ENCODE data around the gene TLX1. TPM values are rescaled to one million over a fixed set of nuclear protein-coding genes. Genes with fewer than 3 reads are reported as not detected.

The TLX1 gene
- polyA plus RNA-seq, 2 of the 4 experiments (the other 2 are of a cell fraction), result 0.06 TPM; not detected in 1

DNA sequence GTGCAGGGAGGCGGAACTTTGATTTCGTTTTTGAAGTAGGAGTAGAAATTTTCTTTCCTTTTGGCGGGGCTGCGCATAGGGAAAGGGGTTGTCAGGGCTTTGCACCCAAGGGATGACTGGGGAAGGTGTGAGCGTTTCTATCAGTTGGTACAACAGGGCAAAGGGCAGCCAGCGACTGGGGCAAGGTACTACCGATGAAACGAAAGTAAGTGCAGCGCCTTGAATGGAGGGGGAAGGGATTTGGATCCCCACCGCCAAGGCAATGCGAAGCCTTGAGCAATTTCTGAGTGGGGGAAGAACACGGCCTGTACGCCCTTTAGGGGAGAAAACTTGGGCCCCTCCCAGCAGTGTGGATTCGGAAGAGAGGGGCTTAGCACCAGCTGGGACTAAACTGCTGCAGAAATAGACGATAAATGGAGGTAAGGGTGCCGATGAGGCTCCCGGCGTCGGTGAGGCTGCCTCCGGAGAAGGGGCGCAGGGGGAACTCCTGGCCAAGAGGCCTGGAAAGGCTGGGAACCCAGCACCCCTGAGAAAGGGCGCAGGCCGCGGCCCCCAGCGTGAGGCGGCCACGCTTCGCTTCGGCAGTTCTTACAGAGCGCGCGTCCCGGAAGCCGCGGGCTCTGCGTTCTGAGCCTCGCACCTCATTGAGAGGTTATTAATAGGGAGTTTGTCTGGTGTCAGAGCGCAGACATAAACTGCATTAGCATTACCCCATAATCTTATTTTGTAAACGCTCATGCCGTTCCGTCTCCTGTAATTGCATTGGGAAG lies 10.0 kb upstream of the TLX1 start:
- DNase-seq (ENCODE audit: low read depth in 1 of 2, low spot score in 1 of 2) (no peak), FAIRE-seq (no peak), ATAC-seq (no peak)
- 76% methylated on average over 41 of the region's 41 CpGs for WGBS (ENCODE audit: missing lambda C conversion rate)
- Histone ChIP-seq H3K4me1 (no peaks in the 10 kb centered on the region), H3K4me3 (no peak overlapping the region), H3K9me3 (no peaks in the 10 kb centered on the region), H3K27ac (no peak overlapping the region), H3K4me2 (no peak overlapping the region)
- TF ChIP-seq ZNF302 (CRISPR knock-in tag; IDR thresholded peaks at IDR 0.05) (no peak), CBX2 (IDR thresholded peaks at IDR 0.05; ENCODE audit: borderline replicate concordance, low read depth) (no peak), RNF2 (IDR thresholded peaks at IDR 0.05; ENCODE audit: borderline replicate concordance, low read depth) (no peak), RCOR1 (IDR thresholded peaks at IDR 0.05; ENCODE audit: low read depth, low read length) (no peak), KDM1A (IDR thresholded peaks at IDR 0.05; ENCODE audit: low read depth) (no peak), POLR2AphosphoS2 (conservative IDR thresholded peaks at IDR 0.05; ENCODE audit: low read length) (no peak), TFCP2L1 (CRISPR knock-in tag; IDR thresholded peaks at IDR 0.05) (no peak), HEYL (CRISPR knock-in tag; IDR thresholded peaks at IDR 0.05) (no peak), ZFP36 (IDR thresholded peaks at IDR 0.05; ENCODE audit: borderline replicate concordance, partially characterized antibody) (no peak), MAZ (IDR thresholded peaks at IDR 0.05; ENCODE audit: borderline replicate concordance, low read depth, low read length) (no peak), EP300 (IDR thresholded peaks at IDR 0.05) (no peak), FOSB (CRISPR knock-in tag; IDR thresholded peaks at IDR 0.05) (no peak)
- TF ChIP-seq, protein P1, sequence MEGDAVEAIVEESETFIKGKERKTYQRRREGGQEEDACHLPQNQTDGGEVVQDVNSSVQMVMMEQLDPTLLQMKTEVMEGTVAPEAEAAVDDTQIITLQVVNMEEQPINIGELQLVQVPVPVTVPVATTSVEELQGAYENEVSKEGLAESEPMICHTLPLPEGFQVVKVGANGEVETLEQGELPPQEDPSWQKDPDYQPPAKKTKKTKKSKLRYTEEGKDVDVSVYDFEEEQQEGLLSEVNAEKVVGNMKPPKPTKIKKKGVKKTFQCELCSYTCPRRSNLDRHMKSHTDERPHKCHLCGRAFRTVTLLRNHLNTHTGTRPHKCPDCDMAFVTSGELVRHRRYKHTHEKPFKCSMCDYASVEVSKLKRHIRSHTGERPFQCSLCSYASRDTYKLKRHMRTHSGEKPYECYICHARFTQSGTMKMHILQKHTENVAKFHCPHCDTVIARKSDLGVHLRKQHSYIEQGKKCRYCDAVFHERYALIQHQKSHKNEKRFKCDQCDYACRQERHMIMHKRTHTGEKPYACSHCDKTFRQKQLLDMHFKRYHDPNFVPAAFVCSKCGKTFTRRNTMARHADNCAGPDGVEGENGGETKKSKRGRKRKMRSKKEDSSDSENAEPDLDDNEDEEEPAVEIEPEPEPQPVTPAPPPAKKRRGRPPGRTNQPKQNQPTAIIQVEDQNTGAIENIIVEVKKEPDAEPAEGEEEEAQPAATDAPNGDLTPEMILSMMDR (IDR thresholded peaks at IDR 0.05), result no peak
- ChIA-PET CTCF (interaction anchor here (2.1 kb wide), 1 partner anchor 21 kb away, joined by 6 read pairs; no protein-coding TSS in a partner anchor), POLR2A (no interaction called here)

DNA sequence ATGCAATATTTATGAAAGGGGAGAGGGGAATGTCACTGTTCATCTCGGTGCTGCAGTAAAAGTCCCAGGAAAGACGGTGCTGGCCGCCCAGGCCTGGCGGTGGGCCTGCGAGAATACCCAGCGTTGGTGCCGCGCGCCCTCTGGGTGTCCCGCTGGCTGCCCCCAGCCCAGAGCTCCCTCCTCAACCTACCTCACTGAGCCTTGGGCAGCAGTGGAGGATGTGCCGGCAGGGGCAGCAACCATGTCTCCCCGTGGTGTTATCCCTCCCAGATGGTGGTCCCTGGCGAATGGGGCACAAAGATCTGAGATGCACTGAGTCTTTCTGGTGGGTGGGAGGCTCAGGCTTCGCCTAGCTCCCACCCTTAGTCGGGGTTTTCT lies 9.5 kb upstream of the TLX1 start:
- Histone ChIP-seq H3K4me3 (no peak overlapping the region), H3K4me2 (no peak overlapping the region), H3K27ac (no peak overlapping the region), H3K9me3 (no peaks in the 10 kb centered on the region), H3K4me1 (no peaks in the 10 kb centered on the region)
- ChIA-PET CTCF (interaction anchor here (1.1 to 4.1 kb wide), 4 partner anchors 14 to 40 kb away, joined by 4 to 34 read pairs (median 5); no protein-coding TSS in a partner anchor), POLR2A (no interaction called here)
- no peak for TF ChIP-seq MAFK (IDR thresholded peaks at IDR 0.05; ENCODE audit: partially characterized antibody)
- no peak for TF ChIP-seq CEBPB (IDR thresholded peaks at IDR 0.05)
- TF ChIP-seq RAD21 (conservative IDR thresholded peaks at IDR 0.05 in 1 of 2, IDR thresholded peaks at IDR 0.05 in 1 of 2), result no peak
- no peak for TF ChIP-seq SMC3 (IDR thresholded peaks at IDR 0.05)
- TF ChIP-seq, protein P2, sequence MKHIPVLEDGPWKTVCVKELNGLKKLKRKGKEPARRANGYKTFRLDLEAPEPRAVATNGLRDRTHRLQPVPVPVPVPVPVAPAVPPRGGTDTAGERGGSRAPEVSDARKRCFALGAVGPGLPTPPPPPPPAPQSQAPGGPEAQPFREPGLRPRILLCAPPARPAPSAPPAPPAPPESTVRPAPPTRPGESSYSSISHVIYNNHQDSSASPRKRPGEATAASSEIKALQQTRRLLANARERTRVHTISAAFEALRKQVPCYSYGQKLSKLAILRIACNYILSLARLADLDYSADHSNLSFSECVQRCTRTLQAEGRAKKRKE (CRISPR knock-in tag; IDR thresholded peaks at IDR 0.05; ENCODE audit: low read depth), result no peak
- no peak for TF ChIP-seq FOSB (CRISPR knock-in tag; IDR thresholded peaks at IDR 0.05)
- TF ChIP-seq HOXB5 (CRISPR knock-in tag; IDR thresholded peaks at IDR 0.05), result no peak
- TF ChIP-seq, protein P3, sequence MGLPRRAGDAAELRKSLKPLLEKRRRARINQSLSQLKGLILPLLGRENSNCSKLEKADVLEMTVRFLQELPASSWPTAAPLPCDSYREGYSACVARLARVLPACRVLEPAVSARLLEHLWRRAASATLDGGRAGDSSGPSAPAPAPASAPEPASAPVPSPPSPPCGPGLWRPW (IDR thresholded peaks at IDR 0.05), result no peak
- 56% methylated on average over 12 of the region's 15 CpGs for WGBS (ENCODE audit: missing lambda C conversion rate)
- DNase-seq (ENCODE audit: low read depth in 1 of 2, low spot score in 1 of 2), result no peak
- FAIRE-seq, result no peak
- no peak for ATAC-seq

Measured in A549 (cell line).